NCI-H1694 (cell line): Measurements from ENCODE around the gene GALE.
"Not testable (repeated sequence)": the region's sequence is repeated elsewhere in the genome, so short reads cannot be mapped to it uniquely, and the experiment has no call there.

Experiments used
- DNase-seq: peaks from one replicate; lab custom pipeline; 2025; lab: John Stamatoyannopoulos, UW

The GALE gene

GRCh38 chr1:23809751-23810171, 9.2 kb upstream of the GALE start:
- peak; percentile 69 for DNase-seq

GRCh38 chr1:23807453-23807852, 6.9 kb upstream of the GALE start:
- DNase-seq, result no peak

GRCh38 chr1:23806280-23806679, 5.7 kb upstream of the GALE start:
- DNase-seq, result no peak

GRCh38 chr1:23805025-23805424, 4.5 kb upstream of the GALE start:
- DNase-seq, result no peak

- no peak for DNase-seq
These were observed 3.8 kb upstream of the GALE start for GRCh38 chr1:23804183-23804835.

GRCh38 chr1:23803674-23804073, 3.1 kb upstream of the GALE start:
- no peak for DNase-seq

- DNase-seq, result not testable (repeated sequence)
These were observed 2.3 kb upstream of the GALE start for GRCh38 chr1:23802809-23803342.

GRCh38 chr1:23801876-23802275, 1.3 kb upstream of the GALE start:
- DNase-seq, result no peak

GRCh38 chr1:23801338-23801748, 789 bp upstream of the GALE start:
- no peak for DNase-seq

- no peak for DNase-seq
These were observed 769 bp downstream of the GALE start for GRCh38 chr1:23799570-23800399.

GRCh38 chr1:23799255-23799569, 1.3 kb downstream of the GALE start:
- no peak for DNase-seq

- no peak for DNase-seq
These were observed 1.9 kb downstream of the GALE start for GRCh38 chr1:23798662-23799142.

GRCh38 chr1:23797478-23798448, 2.8 kb downstream of the GALE start:
- no peak for DNase-seq

GRCh38 chr1:23796466-23797271, 3.9 kb downstream of the GALE start:
- no peak for DNase-seq

- no peak for DNase-seq
These were observed 4.7 kb downstream of the GALE start for GRCh38 chr1:23795676-23796465.

- DNase-seq, result not testable (repeated sequence)
These were observed 5.8 kb downstream of the GALE start for GRCh38 chr1:23794732-23795182.

GRCh38 chr1:23793861-23794731, 6.5 kb downstream of the GALE start:
- no peak for DNase-seq

- no peak for DNase-seq
These were observed 7.4 kb downstream of the GALE start for GRCh38 chr1:23793018-23793781.
